ENCODE data around the gene PLA2G10. TPM values are rescaled to one million over a fixed set of nuclear protein-coding genes. Genes with fewer than 3 reads are reported as not detected.
A peak's percentile ranks its signal among the peaks of the same experiment; 100 is the strongest.

Gene PLA2G10
- total and polyA plus RNA-seq, 2 of the 13 experiments (the other 11 are each of a cell fraction or from before 2014, with no cell fraction given): not detected

- H3K4me1 ChIP-seq (ENCODE audit: insufficient read depth, low read length): peaks cover 4% of the 10 kb centered on the region; the same call in 1 of the 2 replicates
- no peak overlapping the region for H3K4me2 ChIP-seq (ENCODE audit: low read depth, low read length)
- WGBS (ENCODE audit: low lambda C conversion rate): 95% methylated on average over 6 of the region's 6 CpGs
- peak; percentile 39 for FAIRE-seq
- no peak overlapping the region for H3K4me3 ChIP-seq (replicated peaks in 1 of 3; ENCODE audit: insufficient read depth in 1 of 3, low read depth in 2 of 3, low read length in 3 of 3)
- intact Hi-C loops (cut with micrococcal nuclease; ENCODE audit: unreplicated experiment): no loop called here
- no peaks in the 10 kb centered on the region for H4K20me1 ChIP-seq (ENCODE audit: insufficient read depth, low read length)
- no peaks in the 10 kb centered on the region for H3K79me2 ChIP-seq (ENCODE audit: insufficient read depth, low read length)
- no TSS peak for BruUV-seq (replicated peaks)
- in situ Hi-C loops (cut with HindIII; ENCODE audit: extremely low pct_ligation_motif_present, low pct_unique_long_range_greater_than_20kb): no loop called here
- no peak overlapping the region for H2AFZ ChIP-seq (ENCODE audit: low read length)
- no peak overlapping the region for H3K27ac ChIP-seq (ENCODE audit: extremely low read length, insufficient read depth, low read length)
- DNase-seq (ENCODE audit: low spot score): no peak
- H3K9ac ChIP-seq (ENCODE audit: insufficient read depth, low read depth, low read length): no peak overlapping the region
- H3K36me3 ChIP-seq (replicated peaks in 1 of 2; ENCODE audit: control insufficient read depth in 1 of 2, insufficient read depth in 2 of 2, low read length in 2 of 2): peaks cover 36 to 76% of the 10 kb centered on the region in 2 experiments
- ATAC-seq: no peak
- ChIA-PET CTCF (ENCODE audit: low intra/inter-chr PET ratio, low total read pairs) (no interaction called here), POLR2A (interaction anchor here (1.5 kb wide), 1 partner anchor 20 kb away, joined by 3 read pairs; the partner anchor contains the start of gene PARN)
- TF ChIP-seq ZNF326 (CRISPR knock-in tag; IDR thresholded peaks at IDR 0.05; ENCODE audit: borderline replicate concordance) (no peak), ZNF839 (CRISPR knock-in tag; IDR thresholded peaks at IDR 0.05; ENCODE audit: borderline replicate concordance) (no peak), SAP130 (CRISPR knock-in tag; IDR thresholded peaks at IDR 0.05; ENCODE audit: low read depth) (no peak), ZMYM3 (CRISPR knock-in tag; IDR thresholded peaks at IDR 0.05) (no peak), TEAD2 (CRISPR knock-in tag; IDR thresholded peaks at IDR 0.05) (no peak), FOSL2 (CRISPR knock-in tag; IDR thresholded peaks at IDR 0.05) (no peak), ZNF207 (IDR thresholded peaks at IDR 0.05; ENCODE audit: borderline replicate concordance) (no peak), PAX8 (CRISPR knock-in tag; IDR thresholded peaks at IDR 0.05; ENCODE audit: borderline replicate concordance) (no peak), CAMTA2 (CRISPR knock-in tag; IDR thresholded peaks at IDR 0.05; ENCODE audit: borderline replicate concordance) (no peak), ZBTB46 (CRISPR knock-in tag; IDR thresholded peaks at IDR 0.05; ENCODE audit: borderline replicate concordance) (no peak), STAT5B (CRISPR knock-in tag; IDR thresholded peaks at IDR 0.05) (no peak), RAD51 (IDR thresholded peaks at IDR 0.05; ENCODE audit: borderline replicate concordance) (no peak), ASH2L (IDR thresholded peaks at IDR 0.05; ENCODE audit: insufficient read length, low read depth, low read length) (no peak), NKX3-1 (CRISPR knock-in tag; IDR thresholded peaks at IDR 0.05) (no peak), ZNF577 (CRISPR knock-in tag; IDR thresholded peaks at IDR 0.05; ENCODE audit: borderline replicate concordance, low read depth) (no peak), ZNF121 (CRISPR knock-in tag; IDR thresholded peaks at IDR 0.05) (no peak), HIVEP1 (CRISPR knock-in tag; IDR thresholded peaks at IDR 0.05) (no peak)
- no peaks in the 10 kb centered on the region for H3K9me3 ChIP-seq (ENCODE audit: low read length)
- no peaks in the 10 kb centered on the region for H3K27me3 ChIP-seq (ENCODE audit: control insufficient read depth in 1 of 2, insufficient read depth in 2 of 2, low read length in 2 of 2)
Measured at GRCh38 chr16:14650629-14651028, 43.5 kb downstream of the PLA2G10 start.

All from HepG2 (cell line).